Activated CD8-positive, alpha-beta T cell treated with anti-CD3 and anti-CD28 coated beads for 36 hours (primary cell): ENCODE data around the gene VENTX. TPM values are rescaled to one million over a fixed set of nuclear protein-coding genes. Genes with fewer than 3 reads are reported as not detected.

Experiments
- ATAC-seq: fragments of 200-7000 bp; cut with Tn5 transposase; one replicate; pipeline ENCODE4 v1.10.0; 2021; ENCODE audit warnings: mild to moderate bottlenecking, moderate library complexity
- CTCF ChIA-PET: fragments of 350-600 bp; sonication (Branson Sonifier 250); formaldehyde crosslinking; loops from one replicate; lab custom pipeline; 2021; ENCODE audit warnings: antibody characterized with exemption; lab: Charles Lee
- POLR2A ChIA-PET: fragments of 350-600 bp; sonication (Branson Sonifier 250); formaldehyde crosslinking; loops from one replicate; lab custom pipeline; 2021; ENCODE audit warnings: antibody characterized with exemption; lab: Charles Lee
- DNase-seq: peaks from one replicate; pipeline ENCODE4 v3.0.0-alpha.2; 2020
- H3K27ac Mint-ChIP-seq: one replicate; pipeline ENCODE4 v1.8.0; 2021; ENCODE audit warnings: mild to moderate bottlenecking, mixed read lengths
- H3K27me3 Mint-ChIP-seq: one replicate; pipeline ENCODE4 v1.8.0; 2021; ENCODE audit warnings: mixed read lengths
- H3K36me3 Mint-ChIP-seq: one replicate; pipeline ENCODE4 v1.8.0; 2021; ENCODE audit warnings: low read depth, mixed read lengths
- H3K4me1 Mint-ChIP-seq: one replicate; pipeline ENCODE4 v1.8.0; 2021; ENCODE audit warnings: low read depth, mixed read lengths
- H3K4me3 Mint-ChIP-seq: one replicate; pipeline ENCODE4 v1.8.0; 2021; ENCODE audit warnings: mild to moderate bottlenecking, moderate library complexity, mixed read lengths
- H3K9me3 Mint-ChIP-seq: one replicate; pipeline ENCODE4 v1.8.0; 2021; ENCODE audit warnings: mixed read lengths
- CTCF ChIP-seq: fragments of 200-600 bp; IDR thresholded peaks from one replicate; pipeline ENCODE4 v1.8.0; 2022; ENCODE audit warnings: antibody characterized with exemption, mild to moderate bottlenecking
- intact Hi-C: fragments of 100-400 bp; cut with micrococcal nuclease; formaldehyde crosslinking; loops from one replicate; pipeline ENCODE4 v1.10.0; 2022
- total RNA-seq, 2 experiments: library from RNA; stranded (reverse); gene quantifications; one replicate each; pipeline ENCODE4 v1.2.3, GENCODE V29; 2021

Gene VENTX
- total RNA-seq, 2 experiments from 2014 or later, result 0.09 TPM; not detected in 1

DNA sequence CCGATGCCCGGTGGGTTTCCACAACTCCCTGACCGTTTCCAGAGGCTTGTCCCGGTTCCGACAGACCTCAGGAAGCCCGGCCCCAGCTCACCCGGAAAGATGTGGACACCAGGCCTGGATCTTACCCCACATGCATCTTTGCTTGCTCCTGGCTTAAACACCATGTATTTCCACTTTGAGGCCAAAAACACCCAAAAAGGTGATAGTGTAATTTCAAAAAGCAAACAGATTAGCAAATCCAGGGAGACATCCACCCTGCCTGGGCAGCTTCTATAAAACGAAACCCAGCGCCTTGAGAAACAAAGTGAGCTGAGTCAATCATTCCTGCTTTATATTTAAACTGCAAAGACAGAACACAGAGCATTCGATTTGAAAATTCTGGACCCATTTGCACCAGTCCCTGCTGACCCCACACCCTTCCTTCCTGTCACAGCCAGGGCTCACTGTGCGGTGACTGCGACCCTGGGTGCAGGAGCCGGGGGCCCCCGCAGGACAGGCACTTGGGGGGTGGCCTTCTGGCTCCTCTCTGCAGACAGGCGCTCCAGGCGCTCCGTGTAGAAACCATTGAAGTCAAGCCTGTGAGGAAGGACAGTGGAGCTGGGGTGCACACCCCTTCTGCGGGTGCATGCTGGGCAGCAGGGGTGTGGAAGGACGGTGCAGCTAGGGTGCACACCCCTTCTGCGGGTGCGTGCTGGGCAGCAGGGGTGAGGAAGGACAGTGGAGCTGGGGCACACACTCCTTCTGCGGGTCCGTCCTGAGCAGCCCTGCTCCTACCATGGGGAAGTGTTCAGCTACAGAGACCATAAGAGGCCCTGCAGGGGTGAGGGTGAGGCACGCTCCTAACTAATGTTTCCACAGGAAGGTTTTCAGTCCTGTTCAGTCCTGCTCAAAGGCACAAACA is 41.9 kb downstream of the VENTX start:
- POLR2A ChIA-PET, result interaction anchor here (1.2 to 6.1 kb wide), 5 partner anchors 14 to 30 kb away, joined by 3 to 46 read pairs (median 4); no protein-coding TSS in a partner anchor

DNA sequence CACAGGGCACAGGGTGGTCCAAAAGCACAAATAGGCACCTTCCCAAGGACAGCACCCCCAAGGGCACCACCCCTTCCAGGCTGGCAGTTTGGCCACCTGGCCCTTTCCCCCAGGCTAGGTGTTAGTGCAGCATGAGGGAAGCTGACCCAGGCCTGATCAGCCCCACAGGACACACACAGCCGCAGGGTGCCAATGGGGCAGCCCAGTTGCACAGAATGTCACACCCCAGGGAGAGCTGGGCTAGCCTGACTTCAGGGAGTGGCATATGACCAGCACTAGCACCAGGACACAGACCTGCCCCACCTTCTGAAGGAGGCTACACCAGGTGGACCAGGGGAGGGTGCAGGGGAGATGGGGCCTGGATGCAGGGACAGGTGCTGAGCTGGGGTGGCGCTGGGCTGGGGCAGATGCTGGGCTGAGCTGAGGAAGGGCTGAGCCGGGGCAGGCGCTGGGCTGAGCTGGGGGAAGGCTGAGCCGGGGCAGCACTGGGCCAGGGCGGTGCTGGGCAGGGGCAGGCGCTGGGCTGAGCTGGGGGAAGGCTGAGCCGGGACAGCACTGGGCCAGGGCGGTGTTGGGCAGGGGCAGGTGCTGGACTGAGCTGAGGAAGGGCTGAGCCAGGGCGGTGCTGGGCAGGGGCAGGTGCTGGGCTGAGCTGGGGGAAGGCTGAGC is 42.9 kb downstream of the VENTX start:
- H3K27me3 Mint-ChIP-seq, result no peaks in the 10 kb centered on the region
- ATAC-seq (no peak), DNase-seq (no peak)
- TF ChIP-seq CTCF, result no peak
- no peak overlapping the region for H3K27ac Mint-ChIP-seq
- H3K9me3 Mint-ChIP-seq, result no peaks in the 10 kb centered on the region
- intact Hi-C loops, result no loop called here
- peaks cover 10% of the 10 kb centered on the region for H3K36me3 Mint-ChIP-seq
- no peak overlapping the region for H3K4me3 Mint-ChIP-seq
- CTCF ChIA-PET, result interaction anchor here (1.3 kb wide), 2 partner anchors 24 to 27 kb away, joined by 4 to 5 read pairs; no protein-coding TSS in a partner anchor
- POLR2A ChIA-PET, result interaction anchor here (1.3 kb wide), 1 partner anchor 15 kb away, joined by 3 read pairs; no protein-coding TSS in a partner anchor
- peaks cover 26% of the 10 kb centered on the region for H3K4me1 Mint-ChIP-seq

More for the DNA sequence above, 41.9 kb downstream of the VENTX start:
- CTCF ChIA-PET, result interaction anchor here (0.7 to 1.3 kb wide), 3 partner anchors 25 to 119 kb away, joined by 3 to 5 read pairs (median 3); no protein-coding TSS in a partner anchor
- no peak for TF ChIP-seq CTCF
- intact Hi-C loops, result no loop called here
- Mint-ChIP-seq H3K36me3 (peaks cover 4% of the 10 kb centered on the region), H3K4me1 (peaks cover 26% of the 10 kb centered on the region), H3K4me3 (no peak overlapping the region), H3K27ac (no peak overlapping the region), H3K27me3 (no peaks in the 10 kb centered on the region), H3K9me3 (no peaks in the 10 kb centered on the region)
- DNase-seq (no peak), ATAC-seq (no peak)

GRCh38 chr10:133281084-133281483 is 43.4 kb downstream of the VENTX start:
- Mint-ChIP-seq H3K4me1 (peaks cover 23% of the 10 kb centered on the region), H3K27ac (no peak overlapping the region), H3K36me3 (peaks cover 15% of the 10 kb centered on the region), H3K4me3 (no peak overlapping the region), H3K9me3 (no peaks in the 10 kb centered on the region), H3K27me3 (no peaks in the 10 kb centered on the region)
- intact Hi-C loops, result no loop called here
- ChIA-PET CTCF (interaction anchor here (1.3 kb wide), 2 partner anchors 23 to 27 kb away, joined by 4 to 5 read pairs; no protein-coding TSS in a partner anchor), POLR2A (no interaction called here)
- ATAC-seq, result no peak
- TF ChIP-seq CTCF, result no peak
- DNase-seq, result no peak

DNA sequence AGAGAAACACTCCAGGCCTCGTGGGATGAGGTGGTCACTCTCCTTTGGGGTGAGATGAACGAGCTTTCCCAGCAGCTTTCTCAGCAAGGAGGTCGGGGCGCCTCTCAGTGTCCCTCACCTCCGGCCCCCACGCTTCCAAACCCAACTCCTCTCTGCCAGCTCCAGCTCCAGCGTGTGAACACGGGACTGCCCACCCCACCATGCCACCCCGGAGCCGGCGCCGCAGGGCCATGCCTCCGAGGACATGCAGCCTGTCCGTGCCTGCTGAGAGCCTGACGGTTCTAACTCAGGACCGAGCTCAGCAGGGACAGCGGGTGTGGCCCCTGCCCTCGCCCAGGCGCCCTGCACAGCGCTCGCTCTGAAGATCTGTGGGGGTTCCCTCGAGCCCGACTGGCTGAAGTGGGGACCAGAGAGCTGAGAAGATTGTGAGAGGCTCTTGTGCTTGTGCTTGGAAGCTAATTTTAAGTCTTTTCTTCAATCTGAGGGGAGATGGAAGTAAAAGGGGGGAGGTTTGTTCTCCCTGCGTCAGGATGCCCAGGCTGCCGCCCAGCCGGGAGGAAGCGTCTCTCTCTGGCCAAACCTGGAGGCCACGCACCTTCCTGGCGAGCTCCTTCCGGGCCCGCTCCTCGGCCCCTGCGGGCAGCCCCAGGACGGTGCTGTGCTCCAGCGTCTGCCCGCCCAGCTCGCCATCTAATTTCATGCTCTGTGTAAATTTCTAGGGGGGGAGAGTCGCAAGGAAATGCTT is 44.1 kb downstream of the VENTX start:
- peaks cover 23% of the 10 kb centered on the region for H3K4me1 Mint-ChIP-seq
- peaks cover 21% of the 10 kb centered on the region for H3K36me3 Mint-ChIP-seq
- H3K27me3 Mint-ChIP-seq, result no peaks in the 10 kb centered on the region
- TF ChIP-seq CTCF, result no peak
- no peaks in the 10 kb centered on the region for H3K9me3 Mint-ChIP-seq
- ChIA-PET POLR2A (interaction anchor here (0.8 kb wide), 1 partner anchor 24 kb away, joined by 3 read pairs; no protein-coding TSS in a partner anchor), CTCF (interaction anchor here (1.3 kb wide), 1 partner anchor 26 kb away, joined by 4 read pairs; no protein-coding TSS in a partner anchor)
- ATAC-seq (no peak), DNase-seq (no peak)
- intact Hi-C loops, result no loop called here
- H3K27ac Mint-ChIP-seq, result no peak overlapping the region
- no peak overlapping the region for H3K4me3 Mint-ChIP-seq
